Karpas-422 (cell line): ENCODE measurements around the gene CEMIP. TPM values are rescaled to one million over a fixed set of nuclear protein-coding genes. Genes with fewer than 3 reads are reported as not detected.

Experiments
- DNase-seq: peaks from one replicate; pipeline ENCODE4 v3.0.0-alpha.2; 2015
- H2AFZ ChIP-seq: fragments of 200-600 bp; sonication (generic); 2 replicates; pipeline ENCODE4 v1.6.1; 2014; ENCODE audit warnings: antibody characterized with exemption, low read length, mixed read lengths
- H3K27ac ChIP-seq: fragments of 200-600 bp; sonication (generic); 2 replicates; pipeline ENCODE4 v1.5.1; 2014; ENCODE audit warnings: mild to moderate bottlenecking, low read length, moderate library complexity
- H3K27me3 ChIP-seq: fragments of 200-600 bp; sonication (generic); 2 replicates; pipeline ENCODE4 v1.6.1; 2014; ENCODE audit warnings: low read length, mixed read lengths
- H3K36me3 ChIP-seq: fragments of 200-600 bp; sonication (generic); 2 replicates; pipeline ENCODE4 v1.6.1; 2014; ENCODE audit warnings: low read length, mixed read lengths; ENCODE audit not compliant: insufficient read depth
- H3K4me1 ChIP-seq: fragments of 200-600 bp; sonication (generic); 2 replicates; pipeline ENCODE4 v1.6.1; 2014; ENCODE audit warnings: mild to moderate bottlenecking, low read length, mixed read lengths
- H3K4me2 ChIP-seq: fragments of 200-600 bp; sonication (generic); 2 replicates; pipeline ENCODE4 v1.6.1; 2014; ENCODE audit warnings: low read length, low read depth, mild to moderate bottlenecking; ENCODE audit not compliant: poor library complexity, severe bottlenecking
- H3K4me3 ChIP-seq: fragments of 200-600 bp; sonication (generic); 2 replicates; pipeline ENCODE4 v1.5.1; 2014; ENCODE audit warnings: mild to moderate bottlenecking, antibody characterized with exemption, low read length, mixed read lengths
- H3K79me2 ChIP-seq: fragments of 200-600 bp; sonication (generic); 2 replicates; pipeline ENCODE4 v1.6.1; 2014; ENCODE audit warnings: mild to moderate bottlenecking, low read length, mixed read lengths
- H3K9ac ChIP-seq: fragments of 200-600 bp; sonication (generic); 2 replicates; pipeline ENCODE4 v1.6.0; 2014; ENCODE audit warnings: low read length
- H3K9me2 ChIP-seq: fragments of 200-600 bp; sonication (generic), shearing (Covaris generic); replicated peaks from 2 replicates; pipeline ENCODE4 v1.6.0; 2014; ENCODE audit warnings: mild to moderate bottlenecking, low read length, moderate library complexity; ENCODE audit not compliant: insufficient read depth
- H3K9me3 ChIP-seq: fragments of 300-700, 200-600 bp; sonication (generic); 2 replicates; pipeline ENCODE4 v1.6.1; 2014; ENCODE audit warnings: low read length, mixed read lengths
- H4K20me1 ChIP-seq: fragments of 200-600 bp; sonication (generic); 2 replicates; pipeline ENCODE4 v1.6.1; 2014; ENCODE audit warnings: mild to moderate bottlenecking, antibody characterized with exemption, low read length, low read depth; ENCODE audit not compliant: insufficient read depth
- total RNA-seq: library from RNA; depleted of rRNA; stranded (reverse); fragments of >200 nt; shearing (Covaris generic); gene quantifications from 2 replicates; pipeline ENCODE4 v1.2.3, GENCODE V29; 2014; ENCODE audit warnings: low replicate concordance

The CEMIP gene
- total RNA-seq, 1 experiment from 2014 or later, result not detected

GRCh38 chr15:80883641-80884040 is 104.5 kb downstream of the CEMIP start:
- no peak for DNase-seq
- Histone ChIP-seq H3K79me2 (no peaks in the 10 kb centered on the region), H3K27ac (no peak overlapping the region), H3K9me2 (no peaks in the 10 kb centered on the region), H2AFZ (no peak overlapping the region), H3K4me3 (no peak overlapping the region), H3K27me3 (no peaks in the 10 kb centered on the region), H3K36me3 (no peaks in the 10 kb centered on the region), H3K4me2 (no peak overlapping the region), H3K4me1 (peaks cover 3% of the 10 kb centered on the region), H3K9me3 (no peaks in the 10 kb centered on the region), H4K20me1 (no peaks in the 10 kb centered on the region), H3K9ac (no peak overlapping the region)

DNA sequence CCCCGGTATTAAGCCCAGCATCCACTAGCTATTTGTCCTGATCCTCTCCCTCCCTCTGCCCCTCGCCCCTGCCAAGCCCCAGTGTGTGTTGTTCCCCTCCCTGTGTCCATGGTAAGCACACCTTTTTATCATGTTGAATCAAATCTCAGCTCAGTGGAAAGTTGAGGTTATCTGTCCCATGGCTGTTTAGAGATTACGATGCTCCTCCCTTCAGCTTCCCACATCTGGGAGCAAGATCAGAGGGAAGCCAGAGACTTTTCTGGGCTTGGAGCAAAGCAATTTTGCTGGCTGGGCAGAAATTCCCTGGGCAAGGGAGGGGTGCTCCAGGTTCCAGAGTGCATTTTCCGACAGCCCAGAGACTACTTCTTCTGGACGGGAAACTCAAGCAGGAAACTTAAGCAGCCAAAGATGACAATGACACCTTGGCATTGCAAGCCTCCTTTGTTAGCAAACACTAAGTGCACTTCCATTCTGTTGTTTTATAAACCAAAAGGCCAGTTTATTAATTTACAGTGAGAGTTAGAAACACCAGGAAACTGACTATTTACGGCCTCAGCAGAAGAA is 105.9 kb downstream of the CEMIP start:
- no peaks in the 10 kb centered on the region for H3K4me1 ChIP-seq

DNA sequence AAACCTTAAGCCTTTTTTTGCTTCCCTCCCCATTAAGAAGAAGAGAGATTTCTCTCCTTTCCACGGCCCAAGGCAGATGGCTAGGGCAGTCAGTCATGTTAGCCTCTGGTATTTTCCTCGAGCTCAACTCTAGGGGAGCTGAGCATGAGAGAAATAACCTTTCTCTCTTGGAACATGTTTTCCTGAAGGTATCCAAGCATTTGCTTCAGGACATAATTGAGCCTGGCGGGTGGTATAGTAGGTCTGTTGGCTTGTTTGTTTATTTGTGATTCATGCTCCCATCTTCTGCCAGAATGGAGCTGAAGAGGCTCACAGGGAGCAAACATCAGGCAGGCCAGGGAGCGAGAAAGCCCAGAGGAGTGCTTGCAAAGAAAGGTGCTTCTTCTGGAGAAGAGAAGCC is 108.0 kb downstream of the CEMIP start:
- no peak overlapping the region for H3K9ac ChIP-seq
- H2AFZ ChIP-seq, result no peak overlapping the region
- H3K79me2 ChIP-seq, result no peaks in the 10 kb centered on the region
- no peaks in the 10 kb centered on the region for H3K9me2 ChIP-seq
- no peak overlapping the region for H3K4me3 ChIP-seq
- no peak for DNase-seq
- H3K27ac ChIP-seq, result no peak overlapping the region
- no peaks in the 10 kb centered on the region for H3K9me3 ChIP-seq
- no peaks in the 10 kb centered on the region for H3K36me3 ChIP-seq
- H3K4me2 ChIP-seq, result no peak overlapping the region
- no peaks in the 10 kb centered on the region for H3K4me1 ChIP-seq
- H4K20me1 ChIP-seq, result no peaks in the 10 kb centered on the region
- H3K27me3 ChIP-seq, result no peaks in the 10 kb centered on the region

More for the DNA sequence above, 105.9 kb downstream of the CEMIP start:
- Histone ChIP-seq H3K4me3 (no peak overlapping the region), H3K4me2 (no peak overlapping the region), H4K20me1 (no peaks in the 10 kb centered on the region), H3K9me2 (no peaks in the 10 kb centered on the region), H3K27me3 (no peaks in the 10 kb centered on the region), H3K79me2 (no peaks in the 10 kb centered on the region), H2AFZ (no peak overlapping the region), H3K36me3 (no peaks in the 10 kb centered on the region), H3K9ac (no peak overlapping the region), H3K27ac (no peak overlapping the region), H3K9me3 (no peaks in the 10 kb centered on the region)
- DNase-seq, result no peak

GRCh38 chr15:80888846-80889245 is 109.7 kb downstream of the CEMIP start:
- H3K4me3 ChIP-seq, result no peak overlapping the region
- H3K9me2 ChIP-seq, result no peaks in the 10 kb centered on the region
- no peaks in the 10 kb centered on the region for H3K27me3 ChIP-seq
- no peaks in the 10 kb centered on the region for H3K36me3 ChIP-seq
- no peak for DNase-seq
- no peaks in the 10 kb centered on the region for H3K4me1 ChIP-seq
- H2AFZ ChIP-seq, result no peak overlapping the region
- no peak overlapping the region for H3K9ac ChIP-seq
- H3K79me2 ChIP-seq, result no peaks in the 10 kb centered on the region
- no peak overlapping the region for H3K27ac ChIP-seq
- no peak overlapping the region for H3K4me2 ChIP-seq
- no peaks in the 10 kb centered on the region for H3K9me3 ChIP-seq
- H4K20me1 ChIP-seq, result no peaks in the 10 kb centered on the region

DNA sequence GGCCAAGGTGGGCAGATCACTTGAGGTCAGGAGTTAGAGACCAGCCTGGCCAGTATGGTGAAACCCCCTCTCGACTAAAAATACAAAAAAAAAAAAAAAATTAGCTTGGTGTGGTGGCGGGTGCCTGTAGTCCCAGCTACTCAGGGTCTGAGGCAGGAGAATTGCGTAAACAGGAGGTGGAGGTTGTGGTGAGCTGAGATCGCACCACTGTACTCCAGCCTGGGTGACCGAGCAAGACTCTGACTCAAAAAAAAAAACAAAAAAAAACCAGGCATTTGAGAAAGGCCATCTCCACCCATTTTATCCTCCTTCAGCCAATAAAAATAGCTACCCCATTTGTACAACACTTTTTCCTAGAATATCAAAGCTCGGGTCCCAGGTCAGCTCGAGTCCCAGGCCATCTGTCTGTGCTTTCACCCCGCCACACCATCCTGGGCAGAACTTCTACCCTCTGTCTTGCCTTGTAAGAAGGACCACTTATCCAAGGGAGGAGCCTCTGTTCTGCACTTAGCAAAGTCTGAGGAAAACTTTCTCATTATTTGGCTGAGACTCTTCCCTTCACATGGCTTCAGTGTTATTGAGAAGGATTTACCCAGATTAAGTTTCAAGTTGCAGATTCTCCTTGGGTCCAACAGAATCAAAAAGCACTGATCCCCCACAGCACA is 111.3 kb downstream of the CEMIP start:
- Histone ChIP-seq H3K9me2 (no peaks in the 10 kb centered on the region), H3K4me2 (no peak overlapping the region), H3K4me3 (no peak overlapping the region), H4K20me1 (no peaks in the 10 kb centered on the region), H3K27me3 (no peaks in the 10 kb centered on the region), H3K4me1 (no peaks in the 10 kb centered on the region), H2AFZ (no peak overlapping the region), H3K36me3 (no peaks in the 10 kb centered on the region), H3K9me3 (no peaks in the 10 kb centered on the region), H3K9ac (no peak overlapping the region), H3K79me2 (no peaks in the 10 kb centered on the region), H3K27ac (no peak overlapping the region)
- no peak for DNase-seq

GRCh38 chr15:80891006-80891405 is 111.8 kb downstream of the CEMIP start:
- Histone ChIP-seq H4K20me1 (no peaks in the 10 kb centered on the region), H3K27ac (no peak overlapping the region), H3K27me3 (no peaks in the 10 kb centered on the region), H2AFZ (no peak overlapping the region), H3K4me2 (no peak overlapping the region), H3K9me2 (no peaks in the 10 kb centered on the region), H3K9ac (no peak overlapping the region), H3K9me3 (no peaks in the 10 kb centered on the region), H3K4me3 (no peak overlapping the region), H3K4me1 (no peaks in the 10 kb centered on the region), H3K36me3 (no peaks in the 10 kb centered on the region), H3K79me2 (no peaks in the 10 kb centered on the region)
- no peak for DNase-seq

GRCh38 chr15:80892414-80892813 is 113.2 kb downstream of the CEMIP start:
- no peak overlapping the region for H3K4me3 ChIP-seq
- H3K27me3 ChIP-seq, result no peaks in the 10 kb centered on the region
- no peaks in the 10 kb centered on the region for H3K9me3 ChIP-seq
- H3K36me3 ChIP-seq, result no peaks in the 10 kb centered on the region
- H2AFZ ChIP-seq, result no peak overlapping the region
- no peaks in the 10 kb centered on the region for H4K20me1 ChIP-seq
- H3K79me2 ChIP-seq, result no peaks in the 10 kb centered on the region
- DNase-seq, result no peak
- H3K4me2 ChIP-seq, result no peak overlapping the region
- no peak overlapping the region for H3K9ac ChIP-seq
- H3K4me1 ChIP-seq, result no peaks in the 10 kb centered on the region
- no peaks in the 10 kb centered on the region for H3K9me2 ChIP-seq
- H3K27ac ChIP-seq, result no peak overlapping the region

DNA sequence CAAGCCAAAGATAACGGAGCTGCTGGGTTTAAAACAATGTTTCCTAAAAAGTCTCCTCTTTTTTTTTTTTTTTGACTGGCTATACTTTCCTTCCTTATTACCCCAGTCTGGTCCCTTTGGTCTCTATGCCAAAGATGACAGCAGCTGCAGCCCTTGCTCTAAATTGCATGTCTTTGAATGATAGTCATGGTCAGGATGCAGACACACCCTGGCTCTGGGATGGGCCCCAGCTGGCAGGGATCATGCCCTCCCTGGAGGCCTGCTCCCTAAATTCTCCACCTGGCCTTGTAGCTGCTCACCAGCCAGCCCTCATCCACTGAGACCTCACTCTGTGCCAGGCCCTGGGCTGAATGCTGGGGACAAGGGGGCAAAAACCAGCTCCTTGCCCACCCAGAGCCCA is 114.6 kb downstream of the CEMIP start:
- H4K20me1 ChIP-seq, result no peaks in the 10 kb centered on the region
- H3K27me3 ChIP-seq, result no peaks in the 10 kb centered on the region
- no peak overlapping the region for H2AFZ ChIP-seq
- no peaks in the 10 kb centered on the region for H3K9me3 ChIP-seq
- no peaks in the 10 kb centered on the region for H3K79me2 ChIP-seq
- H3K9me2 ChIP-seq, result no peaks in the 10 kb centered on the region
- no peaks in the 10 kb centered on the region for H3K36me3 ChIP-seq
- H3K9ac ChIP-seq, result no peak overlapping the region
- no peak overlapping the region for H3K4me3 ChIP-seq
- H3K4me1 ChIP-seq, result no peaks in the 10 kb centered on the region
- no peak for DNase-seq
- no peak overlapping the region for H3K27ac ChIP-seq
- H3K4me2 ChIP-seq, result no peak overlapping the region
